A549 (cell line): Measurements from ENCODE around the gene CRK. TPM values are rescaled to one million over a fixed set of nuclear protein-coding genes. Genes with fewer than 3 reads are reported as not detected.

Experiments
- BCL3 ChIP-seq: fragments of >200 bp; sonication (Bioruptor Twin); formaldehyde crosslinking; IDR thresholded peaks from 3 replicates; pipeline ENCODE4 v1.6.1; 2016
- BHLHE40 ChIP-seq: IDR thresholded peaks from 2 replicates; pipeline ENCODE4 v1.6.1; 2012; ENCODE audit warnings: low read depth, low read length, inconsistent platforms
- CBX2 ChIP-seq: fragments of 200-600 bp; sonication (generic); IDR thresholded peaks from 2 replicates; pipeline ENCODE4 v1.6.1; 2016; ENCODE audit warnings: low read depth, mild to moderate bottlenecking, borderline replicate concordance
- CTCF ChIP-seq: fragments of >200 bp; sonication (Bioruptor Twin); formaldehyde crosslinking; IDR thresholded peaks from 3 replicates; pipeline ENCODE4 v1.5.1; 2016
- EP300 ChIP-seq, 2 experiments: fragments of >200 bp; sonication (Bioruptor Twin); formaldehyde crosslinking; IDR thresholded peaks; 2 replicates in 1 of 2; 3 replicates in 1 of 2; pipeline ENCODE4 v1.6.1; 2016 to 2017
- ESRRA ChIP-seq: fragments of 150-350 bp; IDR thresholded peaks from 2 replicates; pipeline ENCODE4 v1.6.1; 2014; ENCODE audit warnings: mild to moderate bottlenecking, low read length, borderline replicate concordance
- FOSB ChIP-seq: fragments of 250-450 bp; sonication (Bioruptor Pico); IDR thresholded peaks from 2 replicates; pipeline ENCODE4 v1.5.0; 2020; ENCODE audit warnings: mild to moderate bottlenecking, moderate library complexity
- HOXB13 ChIP-seq: fragments of 250-450 bp; sonication (Bioruptor Pico); IDR thresholded peaks from 2 replicates; pipeline ENCODE4 v1.5.0; 2020; ENCODE audit warnings: low read depth, mild to moderate bottlenecking, moderate library complexity
- JUNB ChIP-seq: fragments of >200 bp; sonication (Bioruptor Twin); formaldehyde crosslinking; IDR thresholded peaks from 2 replicates; pipeline ENCODE4 v1.6.1; 2016
- MAFK ChIP-seq: fragments of 450-650 bp; IDR thresholded peaks from 2 replicates; pipeline ENCODE4 v1.6.1; 2014; ENCODE audit not compliant: partially characterized antibody
- MYC ChIP-seq: IDR thresholded peaks from 2 replicates; pipeline ENCODE4 v1.6.1; 2012; ENCODE audit warnings: mild to moderate bottlenecking, inconsistent platforms, low read length, improper control_type of control experiment, borderline replicate concordance
- PBX3 ChIP-seq: IDR thresholded peaks from 2 replicates; pipeline ENCODE4 v1.6.1; 2012
- PHF8 ChIP-seq: fragments of 200-600 bp; sonication (generic); IDR thresholded peaks from 2 replicates; pipeline ENCODE4 v1.6.1; 2016; ENCODE audit warnings: low read depth, mild to moderate bottlenecking, antibody characterized with exemption, moderate library complexity, borderline replicate concordance
- RCOR1 ChIP-seq: fragments of 150-350 bp; IDR thresholded peaks from 2 replicates; pipeline ENCODE4 v1.6.1; 2014; ENCODE audit warnings: antibody characterized with exemption, low read length, low read depth
- RNF2 ChIP-seq: fragments of 200-600 bp; sonication (generic); IDR thresholded peaks from 2 replicates; pipeline ENCODE4 v1.6.1; 2016; ENCODE audit warnings: low read depth, mild to moderate bottlenecking, antibody characterized with exemption, moderate library complexity, borderline replicate concordance
- SMC3 ChIP-seq: fragments of >200 bp; sonication (Bioruptor Twin); formaldehyde crosslinking; IDR thresholded peaks from 3 replicates; pipeline ENCODE4 v1.6.1; 2018; ENCODE audit warnings: inconsistent platforms
- ZFP36 ChIP-seq: fragments of 450-650 bp; IDR thresholded peaks from 2 replicates; pipeline ENCODE4 v1.6.1; 2014; ENCODE audit warnings: borderline replicate concordance; ENCODE audit not compliant: partially characterized antibody
- ZNF302 ChIP-seq: fragments of 250-450 bp; sonication (Bioruptor Pico); IDR thresholded peaks from 2 replicates; pipeline ENCODE4 v1.9.0; 2021; ENCODE audit warnings: inconsistent platforms, mild to moderate bottlenecking, moderate library complexity
- polyA plus RNA-seq, 4 experiments: library from polyadenylated mRNA; depleted of rRNA in 3 of 4; stranded (reverse); fragments of >200 nt; fragmentation: RNase III in 1 of 4; extraction: RNeasy Plus Mini Kit Qiagen cat#74134 plus additional on column Dnase treatment in 1 of 4; gene quantifications; 2 replicates in 3 of 4; 3 replicates in 1 of 4; pipeline ENCODE4 v1.2.3, GENCODE V29; 2011 to 2017
- TF ChIP-seq, protein P1 (sequence below): fragments of 450-650 bp; IDR thresholded peaks from 2 replicates; pipeline ENCODE4 v1.6.1; 2014; ENCODE audit warnings: antibody characterized with exemption
- TF ChIP-seq, protein P2 (sequence below): IDR thresholded peaks from 2 replicates; pipeline ENCODE4 v1.6.1; 2012; ENCODE audit warnings: low read depth, borderline replicate concordance

CRK gene
- polyA plus RNA-seq, 2 of the 4 experiments (the other 2 are of a cell fraction) = 76.5 to 124 TPM

GRCh38 chr17:1399679-1400512 is 56.1 kb downstream of the CRK start, which contains the start of gene YWHAE (continued):
- no peak for TF ChIP-seq EP300 (IDR thresholded peaks at IDR 0.05)
- TF ChIP-seq RNF2 = no peak
- TF ChIP-seq BHLHE40 = peak; percentile 77
- no peak for TF ChIP-seq ZNF302 (CRISPR knock-in tag)
- 0 out of 2 replicates have a peak, but pooled peaks have one; percentile 19 for TF ChIP-seq FOSB (CRISPR knock-in tag)
- no peak for TF ChIP-seq JUNB
- peak; percentile 24 for TF ChIP-seq MAFK
- no peak for TF ChIP-seq SMC3
- no peak for TF ChIP-seq HOXB13 (CRISPR knock-in tag)
- no peak for TF ChIP-seq ZFP36
- TF ChIP-seq ESRRA = no peak
- TF ChIP-seq, protein P1, sequence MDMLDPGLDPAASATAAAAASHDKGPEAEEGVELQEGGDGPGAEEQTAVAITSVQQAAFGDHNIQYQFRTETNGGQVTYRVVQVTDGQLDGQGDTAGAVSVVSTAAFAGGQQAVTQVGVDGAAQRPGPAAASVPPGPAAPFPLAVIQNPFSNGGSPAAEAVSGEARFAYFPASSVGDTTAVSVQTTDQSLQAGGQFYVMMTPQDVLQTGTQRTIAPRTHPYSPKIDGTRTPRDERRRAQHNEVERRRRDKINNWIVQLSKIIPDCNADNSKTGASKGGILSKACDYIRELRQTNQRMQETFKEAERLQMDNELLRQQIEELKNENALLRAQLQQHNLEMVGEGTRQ = peak; percentile 43; the same call in 1 of the 2 replicates
- TF ChIP-seq RCOR1 = no peak
- peak; percentile 96 for TF ChIP-seq PHF8
- TF ChIP-seq CBX2 = no peak
- TF ChIP-seq BCL3 = peak; percentile 93
- no peak for TF ChIP-seq CTCF
- TF ChIP-seq PBX3 = peak; percentile 59; the same call in 1 of the 2 replicates
- TF ChIP-seq, protein P2, sequence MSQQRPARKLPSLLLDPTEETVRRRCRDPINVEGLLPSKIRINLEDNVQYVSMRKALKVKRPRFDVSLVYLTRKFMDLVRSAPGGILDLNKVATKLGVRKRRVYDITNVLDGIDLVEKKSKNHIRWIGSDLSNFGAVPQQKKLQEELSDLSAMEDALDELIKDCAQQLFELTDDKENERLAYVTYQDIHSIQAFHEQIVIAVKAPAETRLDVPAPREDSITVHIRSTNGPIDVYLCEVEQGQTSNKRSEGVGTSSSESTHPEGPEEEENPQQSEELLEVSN = peak; percentile 92
- peak; percentile 99 for TF ChIP-seq MYC
